SW480 (cell line): ENCODE measurements around the gene IGFN1.

Experiments
- DNase-seq: peaks from one replicate; pipeline ENCODE4 v3.0.0-alpha.2; 2016; ENCODE audit warnings: low spot score

IGFN1 gene

DNA sequence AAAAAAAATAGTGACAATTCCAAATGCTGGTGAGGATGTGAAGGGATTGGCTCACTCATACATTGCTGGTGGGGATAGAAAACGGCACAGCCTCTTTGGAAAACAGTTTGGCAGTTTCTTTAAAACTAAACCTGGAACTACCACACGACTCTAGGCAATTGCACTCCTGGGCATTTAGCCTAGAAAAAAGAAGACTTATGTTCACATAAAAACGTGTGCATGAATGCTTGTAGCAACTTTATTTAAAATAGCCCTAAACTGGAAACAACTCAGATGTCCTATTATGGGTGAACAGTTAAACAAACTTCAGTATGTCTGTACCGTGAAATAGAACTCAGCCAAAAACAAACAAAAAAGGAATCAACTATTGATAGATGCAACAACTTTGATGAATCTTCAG lies 26.9 kb upstream of the IGFN1 start:
- DNase-seq: no peak

GRCh38 chr1:201164645-201165044 lies 26.0 kb upstream of the IGFN1 start:
- peak; percentile 84 for DNase-seq

DNA sequence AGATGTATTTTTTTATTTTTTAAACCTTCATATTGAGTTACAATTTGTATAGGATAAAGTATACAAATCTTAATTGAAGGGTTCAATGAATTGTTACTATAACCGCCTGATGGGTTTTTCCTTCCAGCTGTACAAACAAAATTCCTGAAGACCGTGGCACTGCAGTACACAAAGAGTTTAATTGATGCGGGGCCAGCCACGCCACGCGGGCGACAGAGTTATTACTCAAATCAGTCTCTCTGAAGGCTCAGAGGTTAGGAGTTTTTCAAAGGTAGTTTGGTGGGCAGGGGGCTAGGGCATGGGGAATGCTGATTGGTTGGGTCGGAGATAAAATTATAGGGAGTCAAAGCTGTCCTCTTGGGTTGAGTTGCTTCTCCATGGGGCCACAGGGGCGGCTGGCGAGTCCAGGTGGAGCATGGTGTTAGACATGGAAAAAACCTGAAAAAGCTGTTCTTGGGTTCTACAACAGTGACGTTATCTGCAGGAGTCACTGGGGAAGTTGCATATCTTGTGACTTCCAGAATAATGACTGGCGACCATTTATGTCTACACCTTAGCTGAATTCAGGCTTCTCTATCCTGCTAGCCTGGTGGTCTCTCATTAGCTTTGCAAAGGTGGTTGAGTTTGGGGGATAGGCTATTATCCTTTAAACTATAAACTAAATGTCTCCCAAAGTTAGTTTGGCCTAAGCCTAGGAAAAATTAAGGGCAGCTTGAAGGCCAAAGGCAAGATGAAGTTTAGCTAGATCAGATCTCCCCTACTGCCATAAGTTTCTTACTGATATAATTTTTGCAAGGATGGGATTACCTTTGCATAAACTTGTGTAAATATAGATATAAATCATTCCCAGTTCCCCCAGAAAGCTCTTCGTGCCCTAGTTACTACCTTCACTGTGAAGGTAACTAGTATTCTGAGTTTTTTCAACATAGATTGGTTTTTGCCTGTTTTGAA lies 23.3 kb upstream of the IGFN1 start:
- no peak for DNase-seq

DNA sequence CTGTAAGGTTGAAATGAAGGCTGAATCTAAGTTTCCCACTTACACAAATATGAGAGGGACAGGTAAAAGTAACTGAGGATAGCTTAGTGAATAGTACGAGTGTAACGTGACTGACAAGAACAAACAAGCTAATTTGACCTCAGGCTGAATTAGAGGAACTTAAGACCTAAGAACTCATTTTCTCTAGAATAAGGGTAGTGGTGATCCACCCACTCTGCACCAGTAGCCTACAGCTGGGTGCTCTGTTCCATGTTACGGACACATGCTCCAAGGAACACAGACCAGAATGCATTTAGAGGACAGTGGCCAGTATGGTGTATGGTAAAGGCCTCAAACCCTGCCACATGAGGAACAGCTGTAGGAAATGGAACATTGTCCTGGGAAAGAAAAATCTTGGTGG lies 21.4 kb upstream of the IGFN1 start:
- DNase-seq: no peak

DNA sequence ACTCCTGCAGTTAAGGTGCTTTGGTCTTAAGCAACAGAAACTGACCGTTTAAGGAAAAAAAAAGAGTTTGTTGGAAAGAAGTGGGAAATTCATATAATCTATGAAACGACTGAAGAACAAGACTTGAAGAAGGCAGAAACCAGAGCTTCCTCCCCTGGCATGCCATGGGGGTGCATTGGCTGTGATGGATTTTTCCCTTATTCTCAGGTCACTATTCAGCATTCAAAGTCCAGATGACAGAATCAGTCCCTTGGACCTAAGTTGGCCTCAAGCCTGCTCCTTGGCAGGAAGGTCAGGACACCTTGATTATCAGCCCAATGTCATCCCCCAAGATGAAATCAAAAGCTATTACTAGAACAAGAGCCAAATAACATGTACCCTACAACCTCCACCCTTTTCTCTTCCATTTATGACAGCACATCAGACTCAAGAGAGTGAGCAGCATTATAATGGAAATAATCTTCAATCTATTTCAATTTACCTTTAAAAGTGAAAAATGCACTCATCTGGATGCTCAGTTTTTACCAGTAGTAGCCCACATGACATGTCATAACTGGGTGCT lies 20.6 kb upstream of the IGFN1 start:
- DNase-seq: no peak

DNA sequence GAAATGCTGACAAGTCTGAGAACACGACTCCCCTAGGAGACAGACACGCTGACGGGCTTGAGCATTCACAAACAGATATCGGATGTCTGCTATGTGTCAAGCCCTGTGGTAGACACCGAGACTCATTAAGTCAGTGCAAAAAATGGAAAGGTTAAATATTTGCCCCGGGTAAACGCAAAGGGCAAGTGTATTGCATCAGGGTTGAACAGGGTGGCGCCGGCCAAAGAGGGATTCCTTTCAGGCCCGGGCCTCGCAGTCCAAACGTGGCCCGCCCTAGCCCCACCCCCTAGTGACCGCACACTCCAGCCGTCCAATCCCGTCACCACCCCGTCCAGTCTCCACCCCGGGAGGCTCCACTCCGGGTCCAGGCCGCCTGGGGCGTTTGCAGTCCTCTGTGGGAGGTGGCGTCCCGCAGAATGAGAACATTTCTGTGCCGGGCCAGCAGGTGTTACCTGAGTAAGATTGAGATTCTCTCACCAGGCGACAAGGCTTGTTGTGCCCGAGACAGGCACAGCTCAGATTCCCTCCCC lies 20.0 kb upstream of the IGFN1 start:
- peak; percentile 97 for DNase-seq

DNA sequence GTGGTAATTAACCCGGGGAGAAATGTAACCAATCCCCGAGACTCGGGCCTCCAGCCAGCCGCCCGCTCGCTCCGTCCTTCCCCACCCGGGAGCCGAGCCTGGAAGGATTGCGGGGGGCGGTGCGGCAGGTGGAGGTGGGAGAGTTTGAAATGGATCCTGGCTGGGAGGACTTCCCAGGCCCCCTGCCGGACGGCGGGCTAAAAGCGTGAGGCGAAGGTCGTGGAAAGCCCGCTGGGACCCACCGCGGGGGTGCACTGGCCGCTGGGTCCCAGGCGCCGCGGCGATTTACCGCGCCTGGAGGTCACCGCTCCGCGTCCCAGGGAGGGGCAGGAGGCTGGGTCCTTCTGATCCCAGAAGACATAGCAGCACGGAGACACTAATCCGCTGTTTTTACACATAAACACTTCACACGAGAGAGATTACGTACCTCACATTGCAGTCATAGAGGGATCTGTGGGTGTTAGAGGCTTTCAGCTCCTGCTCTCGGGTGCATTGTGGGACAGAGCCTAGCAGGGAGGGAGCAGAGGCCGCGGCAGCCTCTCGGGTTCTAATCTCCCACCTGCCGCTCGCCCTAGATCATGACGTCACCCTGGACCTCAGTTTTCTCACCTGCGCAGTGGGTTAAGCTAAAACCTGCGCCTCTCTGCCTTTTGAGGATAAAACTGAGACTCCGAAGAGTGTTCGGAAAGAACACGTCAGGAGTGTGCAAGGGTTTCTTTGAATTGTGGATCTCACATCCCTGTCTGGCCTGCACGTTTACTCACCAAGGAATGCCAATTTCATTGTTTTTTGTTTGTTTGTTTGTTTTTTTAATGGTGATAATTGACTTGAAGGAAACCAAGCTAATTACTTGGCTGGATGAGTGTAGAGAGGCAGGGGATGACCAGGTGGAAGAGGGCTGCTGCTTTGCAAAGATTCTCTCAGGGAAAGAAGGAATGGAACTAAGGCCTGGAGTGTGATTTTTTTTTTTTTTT lies 19.3 kb upstream of the IGFN1 start:
- DNase-seq: peak; percentile 73

GRCh38 chr1:201172326-201172725 lies 18.3 kb upstream of the IGFN1 start:
- DNase-seq: no peak

DNA sequence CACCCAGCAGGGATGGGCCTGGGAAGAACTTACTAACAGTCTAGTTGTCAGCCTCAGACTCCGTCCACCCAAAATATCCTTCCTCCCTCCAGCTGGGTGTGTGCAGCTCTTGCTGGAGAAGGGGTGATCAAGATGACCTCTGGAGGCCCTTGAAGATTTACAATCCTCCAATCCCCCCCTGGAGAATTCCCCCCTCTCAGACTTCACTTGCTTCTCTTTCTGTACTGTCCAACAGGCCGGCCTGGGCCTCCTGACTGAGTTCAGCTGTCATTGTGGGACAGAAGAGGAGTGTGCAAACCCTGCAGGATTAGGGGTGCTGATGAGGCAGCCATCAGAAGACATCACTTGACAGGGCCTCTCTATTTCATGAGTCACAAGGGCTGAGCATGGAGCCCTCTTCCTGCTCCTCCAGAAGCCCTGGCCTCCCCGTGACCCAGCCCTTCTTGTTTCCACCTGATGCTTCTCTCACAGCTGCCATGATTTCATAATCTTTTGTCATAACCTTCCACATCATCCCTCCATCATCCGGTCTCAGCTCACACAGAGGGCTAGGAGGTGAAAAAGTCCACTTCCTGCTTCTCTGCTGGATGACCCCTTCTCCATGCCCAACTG lies 17.5 kb upstream of the IGFN1 start:
- no peak for DNase-seq

- DNase-seq: no peak
Observed at GRCh38 chr1:201173736-201174135, 16.9 kb upstream of the IGFN1 start.

DNA sequence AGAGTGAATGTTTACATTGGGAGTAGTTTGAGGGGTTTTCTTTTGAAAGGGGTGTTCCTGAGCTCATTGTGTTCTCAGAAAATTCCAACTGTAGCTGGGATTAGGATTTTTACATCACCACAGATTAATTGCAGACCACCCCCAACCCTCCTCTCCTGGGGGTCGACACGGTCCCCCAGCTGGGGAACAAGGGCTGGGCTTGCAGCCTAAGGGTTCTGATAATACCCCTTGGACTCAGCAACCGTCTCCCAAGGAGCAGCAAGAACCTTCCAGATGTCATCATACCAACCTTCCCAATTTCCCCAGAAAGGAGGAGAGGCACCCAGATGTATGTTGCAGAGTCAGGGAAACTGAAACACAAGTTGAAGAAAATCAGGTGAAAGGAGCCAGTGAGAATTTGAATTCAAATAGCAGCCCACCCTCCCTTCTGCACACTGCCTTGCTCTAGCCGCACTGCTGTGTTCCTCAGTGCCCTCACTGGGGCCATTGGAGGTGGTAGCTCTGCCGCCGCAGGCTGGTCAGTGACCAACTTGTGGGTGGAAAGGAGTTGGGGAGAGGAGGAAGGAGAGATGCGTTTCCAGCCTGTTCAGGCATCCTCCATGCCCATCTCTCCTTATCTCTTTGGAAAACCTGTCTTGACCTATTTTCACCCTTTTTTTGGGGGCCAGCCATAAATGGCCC lies 14.7 kb upstream of the IGFN1 start:
- DNase-seq: no peak

GRCh38 chr1:201176940-201177339 lies 13.7 kb upstream of the IGFN1 start:
- DNase-seq: no peak

- DNase-seq: no peak
Observed at GRCh38 chr1:201178718-201179117, 11.9 kb upstream of the IGFN1 start.

DNA sequence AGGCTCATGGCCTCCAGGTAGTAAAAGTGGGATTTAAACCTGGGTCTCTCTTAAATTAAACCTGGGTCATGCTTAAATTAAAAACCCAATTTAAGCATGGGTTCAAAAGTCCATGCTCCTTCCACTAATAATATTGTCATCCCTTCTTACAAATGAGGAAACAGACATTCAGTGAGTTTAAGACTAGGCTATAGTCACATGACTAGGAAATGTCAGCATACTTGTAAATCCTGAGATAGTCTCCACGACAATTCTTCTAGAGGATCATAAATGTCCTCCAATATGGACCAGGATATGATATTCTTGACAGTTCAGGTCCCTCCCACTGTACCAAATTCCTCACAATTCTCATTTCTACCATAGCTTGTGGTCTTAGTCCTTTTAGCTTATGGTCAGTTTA lies 10.5 kb upstream of the IGFN1 start:
- DNase-seq: no peak

DNA sequence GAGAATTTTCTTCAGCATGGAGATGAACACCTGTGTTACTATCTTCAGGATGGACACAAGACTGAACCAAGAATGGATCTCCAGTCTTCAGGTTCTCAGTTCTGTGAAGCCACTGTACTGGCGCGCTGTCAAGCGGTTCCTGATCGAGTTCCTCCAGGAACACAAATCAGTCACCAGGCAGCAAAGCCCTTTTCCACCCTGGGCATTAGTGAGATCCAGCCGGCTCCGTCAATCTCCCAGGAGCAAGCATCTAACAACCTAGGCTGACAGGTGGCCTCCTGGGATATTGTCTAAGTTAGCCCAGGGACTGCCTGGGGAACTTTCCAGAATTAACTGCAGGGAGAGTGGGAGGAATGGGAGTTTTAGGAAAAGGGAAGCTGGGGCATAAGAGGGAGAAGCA lies 9.7 kb upstream of the IGFN1 start:
- no peak for DNase-seq

- DNase-seq: no peak
Observed at GRCh38 chr1:201181323-201181722, 9.3 kb upstream of the IGFN1 start.

GRCh38 chr1:201181726-201182125 lies 8.9 kb upstream of the IGFN1 start:
- no peak for DNase-seq

- no peak for DNase-seq
Observed at GRCh38 chr1:201183209-201183608, 7.4 kb upstream of the IGFN1 start.

DNA sequence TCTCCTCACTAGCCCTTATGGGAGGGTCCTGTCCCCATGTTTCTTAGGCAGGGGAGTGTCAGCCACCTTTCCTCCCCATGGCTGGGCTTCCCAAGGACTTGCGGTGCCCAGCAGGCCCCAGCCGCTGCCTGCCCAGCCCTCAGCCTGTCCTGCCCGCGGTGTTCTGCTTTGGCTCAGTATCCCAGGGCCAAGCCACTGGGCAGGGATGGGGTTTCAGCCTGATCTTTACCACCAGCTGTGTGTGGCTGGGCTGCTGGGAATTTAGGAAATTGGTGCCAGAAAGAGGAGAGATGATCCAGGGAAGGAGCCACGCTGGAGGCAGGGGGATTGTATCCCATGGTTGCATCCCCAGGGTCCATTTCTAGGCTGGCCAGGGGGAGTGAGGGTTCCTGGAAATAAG lies 6.9 kb upstream of the IGFN1 start:
- DNase-seq: no peak

DNA sequence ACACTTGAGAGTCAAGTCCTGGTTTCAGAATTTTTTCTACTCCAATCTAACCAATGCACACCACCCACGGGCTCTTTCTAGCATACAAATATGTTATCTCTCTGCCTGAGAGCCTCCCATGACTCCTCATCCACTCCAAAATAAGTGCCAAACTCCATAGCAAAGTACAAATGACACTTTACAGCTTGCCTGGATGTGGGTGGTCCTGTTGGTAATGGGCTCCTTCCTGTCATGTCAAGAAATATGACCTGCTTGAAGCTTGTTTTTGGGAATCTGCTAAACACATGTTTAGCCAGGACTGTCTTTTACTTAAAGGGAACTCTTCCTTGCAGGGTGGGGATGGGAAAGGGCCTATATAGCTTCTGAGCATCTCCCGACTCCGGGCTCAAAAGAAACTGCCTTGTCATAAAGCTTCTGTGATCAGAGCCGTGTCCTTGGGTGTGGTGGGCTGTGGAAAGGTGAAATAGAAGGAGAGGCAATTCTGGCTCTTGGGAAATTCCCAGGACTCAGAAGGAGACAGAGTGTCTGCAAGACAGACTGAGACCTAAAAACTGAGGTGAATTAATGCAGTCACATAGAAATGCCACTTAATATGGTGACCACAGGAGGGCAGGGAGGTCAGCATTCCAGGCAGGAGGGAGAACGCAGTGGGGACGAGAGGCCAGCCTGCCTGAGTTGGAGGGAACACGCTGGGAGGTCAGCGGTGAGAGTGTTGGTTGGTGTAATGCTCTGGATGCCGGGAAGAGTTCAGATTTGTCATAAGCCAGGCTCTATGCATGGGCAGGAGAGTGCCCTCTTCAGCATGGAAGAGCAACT lies 6.1 kb upstream of the IGFN1 start:
- DNase-seq: peak; percentile 82

- DNase-seq: no peak
Observed at GRCh38 chr1:201185123-201185453, 5.5 kb upstream of the IGFN1 start.
